A549 (cell line): ENCODE data around the gene CCL19. TPM values are rescaled to one million over a fixed set of nuclear protein-coding genes. Genes with fewer than 3 reads are reported as not detected.

Source experiments
- ATAC-seq, 2 experiments: fragments of 200-7000 bp in 1 of 2; fragments of >200 bp in 1 of 2; cut with Nextera tagmentation in 1 of 2; cut with Tn5 transposase in 1 of 2; 3 replicates each; pipeline versions ENCODE4 v1.8.0 to v1.9.1; 2018 to 2020; ENCODE audit warnings: mild to moderate bottlenecking in 1 of 2, moderate library complexity in 1 of 2
- CTCF ChIA-PET: fragments of 300-600 bp; sonication (Branson Sonifier 250); formaldehyde crosslinking; extraction: SDS; loops from one replicate; lab custom pipeline; 2021; ENCODE audit warnings: antibody characterized with exemption, inconsistent platforms; lab: Yijun Ruan, JAX
- POLR2A ChIA-PET: fragments of 350-600 bp; formaldehyde crosslinking; extraction: SDS; loops from one replicate; lab custom pipeline; 2021; ENCODE audit warnings: antibody characterized with exemption, inconsistent platforms; lab: Yijun Ruan, JAX
- DNase-seq, 2 experiments: peaks; one replicate each; pipeline versions ENCODE4 v3.0.0 to v3.0.0-alpha.2; 2011 to 2016; ENCODE audit warnings: low read depth in 1 of 2, low spot score in 1 of 2
- FAIRE-seq: peaks from 2 replicates; lab custom pipeline; 2011; peaks lifted over from hg19 to GRCh38; lab: Jason Lieb, UNC
- H3K27ac ChIP-seq, 2 experiments: fragments of >200 bp; sonication (Bioruptor Twin); formaldehyde crosslinking; 3 replicates each; pipeline ENCODE4 v1.5.1; 2016 to 2017
- H3K4me1 ChIP-seq: fragments of >200 bp; sonication (Bioruptor Twin); formaldehyde crosslinking; 3 replicates; pipeline ENCODE4 v1.6.1; 2016
- H3K4me2 ChIP-seq: fragments of >200 bp; sonication (Bioruptor Twin); formaldehyde crosslinking; 3 replicates; pipeline ENCODE4 v1.6.1; 2016
- H3K4me3 ChIP-seq: fragments of >200 bp; sonication (Bioruptor Twin); formaldehyde crosslinking; 3 replicates; pipeline ENCODE4 v1.5.1; 2016
- H3K9me3 ChIP-seq: fragments of >200 bp; sonication (Bioruptor Twin); formaldehyde crosslinking; 3 replicates; pipeline ENCODE4 v1.6.1; 2016
- ATOH8 ChIP-seq: fragments of 250-450 bp; sonication (Bioruptor Pico); IDR thresholded peaks from 2 replicates; pipeline ENCODE4 v1.5.0; 2020; ENCODE audit warnings: low read depth, mild to moderate bottlenecking, moderate library complexity
- CEBPB ChIP-seq, 2 experiments: fragments of >200 bp in 1 of 2; sonication (Bioruptor Twin) in 1 of 2; formaldehyde crosslinking in 1 of 2; IDR thresholded peaks; 2 replicates each; pipeline ENCODE4 v1.6.1; 2012 to 2016
- CHD4 ChIP-seq: fragments of 200-600 bp; sonication (generic); IDR thresholded peaks from 2 replicates; pipeline ENCODE4 v1.6.1; 2016; ENCODE audit warnings: antibody characterized with exemption, mild to moderate bottlenecking, borderline replicate concordance
- EHF ChIP-seq: fragments of 250-450 bp; sonication (Bioruptor Pico); IDR thresholded peaks from 2 replicates; pipeline ENCODE4 v1.5.0; 2020; ENCODE audit warnings: mild to moderate bottlenecking
- ELK1 ChIP-seq: fragments of 150-350 bp; IDR thresholded peaks from 2 replicates; pipeline ENCODE4 v1.6.1; 2014; ENCODE audit warnings: low read depth, mild to moderate bottlenecking, low read length
- ESRRA ChIP-seq: fragments of 150-350 bp; IDR thresholded peaks from 2 replicates; pipeline ENCODE4 v1.6.1; 2014; ENCODE audit warnings: mild to moderate bottlenecking, low read length, borderline replicate concordance
- HDAC2 ChIP-seq: fragments of 200-600 bp; sonication (generic); IDR thresholded peaks from 2 replicates; pipeline ENCODE4 v1.6.1; 2016
- HES2 ChIP-seq: fragments of >200 bp; sonication (Bioruptor Twin); formaldehyde crosslinking; IDR thresholded peaks from 2 replicates; pipeline ENCODE4 v1.6.1; 2016
- HEYL ChIP-seq: fragments of 250-450 bp; sonication (Bioruptor Pico); IDR thresholded peaks from 2 replicates; pipeline ENCODE4 v1.8.0; 2021; ENCODE audit warnings: mild to moderate bottlenecking, moderate library complexity
- JUNB ChIP-seq: fragments of >200 bp; sonication (Bioruptor Twin); formaldehyde crosslinking; IDR thresholded peaks from 2 replicates; pipeline ENCODE4 v1.6.1; 2016
- NR3C1 ChIP-seq: fragments of >200 bp; sonication (Bioruptor Twin); formaldehyde crosslinking; IDR thresholded peaks from 3 replicates; pipeline ENCODE4 v1.6.1; 2017
- PHF8 ChIP-seq: fragments of 200-600 bp; sonication (generic); IDR thresholded peaks from 2 replicates; pipeline ENCODE4 v1.6.1; 2016; ENCODE audit warnings: low read depth, mild to moderate bottlenecking, antibody characterized with exemption, moderate library complexity, borderline replicate concordance
- POLR2A ChIP-seq: IDR thresholded peaks from 2 replicates; pipeline ENCODE4 v1.6.1; 2012; ENCODE audit warnings: mild to moderate bottlenecking, low read length
- REST ChIP-seq: fragments of 200-600 bp; sonication (generic); IDR thresholded peaks from 2 replicates; pipeline ENCODE4 v1.6.1; 2016; ENCODE audit warnings: antibody characterized with exemption, mild to moderate bottlenecking, moderate library complexity
- RFX5 ChIP-seq: fragments of 450-650 bp; IDR thresholded peaks from 2 replicates; pipeline ENCODE4 v1.7.1; 2014; ENCODE audit warnings: antibody characterized with exemption, mild to moderate bottlenecking, moderate library complexity
- SMC3 ChIP-seq: fragments of >200 bp; sonication (Bioruptor Twin); formaldehyde crosslinking; IDR thresholded peaks from 3 replicates; pipeline ENCODE4 v1.6.1; 2018; ENCODE audit warnings: inconsistent platforms
- TFCP2L1 ChIP-seq: fragments of 250-450 bp; sonication (Bioruptor Pico); IDR thresholded peaks from 2 replicates; pipeline ENCODE4 v1.5.0; 2021; ENCODE audit warnings: mild to moderate bottlenecking
- TP53 ChIP-seq: fragments of 250-450 bp; sonication (Bioruptor Pico); IDR thresholded peaks from 2 replicates; pipeline ENCODE4 v1.5.0; 2021; ENCODE audit warnings: mild to moderate bottlenecking, moderate library complexity
- USF2 ChIP-seq: fragments of 450-650 bp; IDR thresholded peaks from 2 replicates; pipeline ENCODE4 v1.6.1; 2014; ENCODE audit warnings: antibody characterized with exemption
- ZC3H11A ChIP-seq: fragments of 450-650 bp; IDR thresholded peaks from 2 replicates; pipeline ENCODE4 v1.6.1; 2014; ENCODE audit warnings: antibody characterized with exemption, mild to moderate bottlenecking
- ZFP36 ChIP-seq: fragments of 450-650 bp; IDR thresholded peaks from 2 replicates; pipeline ENCODE4 v1.6.1; 2014; ENCODE audit warnings: borderline replicate concordance; ENCODE audit not compliant: partially characterized antibody
- ZSCAN20 ChIP-seq: fragments of 250-450 bp; sonication (Bioruptor Pico); IDR thresholded peaks from 2 replicates; pipeline ENCODE4 v1.8.0; 2022; ENCODE audit warnings: mild to moderate bottlenecking, moderate library complexity
- WGBS: methylation state at CpG from one replicate; pipeline ENCODE4 v1.1.6; 2017; ENCODE audit errors: missing lambda C conversion rate; 5-methylcytosine and 5-hydroxymethylcytosine counted together
- polyA plus RNA-seq, 4 experiments: library from polyadenylated mRNA; depleted of rRNA in 3 of 4; stranded (reverse); fragments of >200 nt; fragmentation: RNase III in 1 of 4; extraction: RNeasy Plus Mini Kit Qiagen cat#74134 plus additional on column Dnase treatment in 1 of 4; gene quantifications; 2 replicates in 3 of 4; 3 replicates in 1 of 4; pipeline ENCODE4 v1.2.3, GENCODE V29; 2011 to 2017

Gene CCL19
- polyA plus RNA-seq, 2 of the 4 experiments (the other 2 are of a cell fraction): not detected

- CTCF ChIA-PET: interaction anchor here (0.5 to 10.1 kb wide), 5 partner anchors 11 to 1789 kb away, joined by 4 to 135 read pairs (median 7); no protein-coding TSS in a partner anchor
- no peak for DNase-seq
- 71% methylated on average over 1 of the region's 1 CpG for WGBS
- TF ChIP-seq REST (no peak), HES2 (no peak), ZC3H11A (no peak), RFX5 (no peak), SMC3 (no peak), PHF8 (no peak), HDAC2 (no peak), ZSCAN20 (CRISPR knock-in tag) (no peak), TP53 (CRISPR knock-in tag) (no peak), POLR2A (no peak), ESRRA (no peak)
- no peaks in the 10 kb centered on the region for H3K4me1 ChIP-seq
- no peak overlapping the region for H3K27ac ChIP-seq
- no peak for ATAC-seq
- no peak for FAIRE-seq
- no peak overlapping the region for H3K4me2 ChIP-seq
- POLR2A ChIA-PET: no interaction called here
- no peak overlapping the region for H3K4me3 ChIP-seq
- H3K9me3 ChIP-seq: no peaks in the 10 kb centered on the region
Observed at GRCh38 chr9:34686732-34687131, 4.3 kb downstream of the CCL19 start.

GRCh38 chr9:34686231-34686630, 4.8 kb downstream of the CCL19 start:
- Histone ChIP-seq H3K4me2 (no peak overlapping the region), H3K27ac (no peak overlapping the region), H3K9me3 (no peaks in the 10 kb centered on the region), H3K4me1 (no peaks in the 10 kb centered on the region), H3K4me3 (no peak overlapping the region)
- no peak for ATAC-seq
- ChIA-PET CTCF (interaction anchor here (0.5 to 10.1 kb wide), 5 partner anchors 11 to 1788 kb away, joined by 3 to 135 read pairs (median 7); no protein-coding TSS in a partner anchor), POLR2A (no interaction called here)
- no peak for DNase-seq
- 74% methylated on average over 5 of the region's 5 CpGs for WGBS
- TF ChIP-seq USF2: no peak
- TF ChIP-seq JUNB: no peak
- TF ChIP-seq CEBPB (IDR thresholded peaks at IDR 0.05): no peak
- TF ChIP-seq NR3C1: no peak
- no peak for TF ChIP-seq REST
- TF ChIP-seq TFCP2L1 (CRISPR knock-in tag): no peak
- no peak for TF ChIP-seq ATOH8 (CRISPR knock-in tag)
- TF ChIP-seq EHF (CRISPR knock-in tag): no peak
- TF ChIP-seq HDAC2: no peak
- TF ChIP-seq CHD4: no peak
- no peak for TF ChIP-seq HEYL (CRISPR knock-in tag)
- TF ChIP-seq ZFP36: no peak
- TF ChIP-seq ELK1: no peak
- no peak for FAIRE-seq
